GM12874 (cell line): Measurements from ENCODE around the gene ARHGAP8.

Experiments used
- CTCF ChIP-seq: IDR thresholded peaks from 2 replicates; pipeline ENCODE4 v1.5.1; 2011; ENCODE audit warnings: low read depth, mild to moderate bottlenecking, control low read depth, low read length, moderate library complexity; ENCODE audit not compliant: insufficient read depth

The ARHGAP8 gene

DNA sequence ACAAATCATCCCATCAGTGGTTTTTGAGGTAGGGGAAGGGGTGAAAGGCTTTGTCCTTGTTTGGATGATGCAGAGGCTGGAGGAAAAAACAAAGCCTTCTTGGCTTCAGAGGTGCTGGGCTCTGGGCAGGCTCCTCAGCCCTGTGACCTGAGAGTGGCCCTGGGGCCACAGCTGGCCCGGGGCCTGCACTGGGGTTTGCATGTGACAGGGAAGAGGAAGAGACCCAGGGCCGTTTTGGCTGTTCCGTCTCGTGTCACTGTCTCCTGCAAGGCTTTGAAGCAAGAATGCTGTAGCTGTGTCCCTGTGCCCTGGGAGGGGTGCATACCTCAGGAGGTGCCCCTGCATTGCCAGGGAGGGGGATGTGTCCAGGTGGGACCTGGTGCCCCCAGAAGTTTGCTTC, 12.6 kb downstream of the ARHGAP8 start:
- no peak for TF ChIP-seq CTCF

DNA sequence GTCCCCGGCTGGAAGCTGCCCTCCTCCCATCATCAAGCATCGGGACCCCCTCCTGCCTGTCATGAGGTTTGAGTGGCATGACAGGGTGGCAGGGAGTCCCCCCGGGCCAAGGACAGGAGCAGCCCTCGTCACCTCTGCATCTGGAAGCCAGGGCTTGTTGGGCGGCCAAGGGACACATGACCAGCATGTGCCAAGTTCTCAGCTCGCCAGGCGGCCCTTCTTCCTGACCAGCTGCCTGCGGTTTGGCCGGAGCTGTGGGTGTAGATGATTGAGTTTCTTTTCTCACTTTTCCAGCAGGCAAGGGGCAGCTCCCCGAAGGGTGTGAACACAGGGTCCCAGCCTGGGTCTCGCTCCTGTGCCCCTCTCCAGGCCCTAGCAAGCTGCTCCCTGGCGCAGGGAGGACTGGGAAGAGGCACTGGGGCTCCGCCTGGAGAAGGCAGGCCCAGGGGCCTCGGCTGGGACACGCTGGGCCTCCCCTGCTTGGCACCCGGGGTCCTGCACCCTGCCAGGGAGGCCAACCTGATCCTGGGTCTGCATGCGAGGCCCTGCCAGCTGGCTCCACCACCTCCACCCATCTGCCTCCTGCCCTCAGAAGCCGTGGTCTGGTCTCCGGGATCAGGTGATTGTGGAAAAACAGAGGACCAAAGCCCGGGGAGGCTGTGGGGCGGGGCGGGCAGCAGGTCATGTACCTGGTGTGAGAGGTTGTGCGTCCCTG, 13.4 kb downstream of the ARHGAP8 start:
- TF ChIP-seq CTCF = no peak

DNA sequence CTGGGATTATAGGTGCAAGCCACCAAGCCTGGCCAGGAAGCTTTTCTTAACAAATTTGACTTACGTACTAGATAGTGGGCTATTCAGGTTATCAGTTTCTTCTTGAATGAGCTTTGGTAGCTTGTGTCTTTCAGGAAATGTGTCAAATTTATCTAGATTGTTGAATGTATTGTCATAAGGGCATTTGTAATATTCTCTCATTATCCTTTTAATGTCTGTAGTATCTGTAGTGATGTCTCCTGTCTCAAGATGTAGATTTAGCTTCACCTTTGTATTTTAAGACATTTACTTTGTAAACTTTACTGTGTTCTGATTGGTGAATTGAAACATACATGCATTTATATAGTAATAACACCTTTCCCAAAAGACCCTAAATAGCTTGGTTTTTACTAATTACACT, 20.7 kb downstream of the ARHGAP8 start:
- no peak for TF ChIP-seq CTCF

DNA sequence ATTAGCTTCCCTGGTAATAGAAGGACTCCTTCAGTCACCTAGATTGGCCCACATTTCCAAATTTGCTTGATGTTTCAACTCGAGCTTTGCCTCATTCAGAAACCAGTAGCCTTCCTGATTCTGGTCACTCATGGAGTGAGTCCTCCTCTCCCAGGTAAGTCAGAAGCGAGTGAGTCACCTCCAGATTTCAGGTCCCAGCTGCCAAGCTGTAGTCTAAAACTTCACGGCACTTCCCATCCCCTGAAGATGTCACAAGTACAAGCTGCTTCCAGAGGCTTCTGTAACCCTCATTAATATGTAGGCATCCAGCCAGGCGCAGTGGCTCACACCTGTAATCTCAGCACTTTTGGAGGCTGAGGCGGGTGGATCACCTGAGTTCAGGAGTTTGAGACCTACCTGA, 23.5 kb downstream of the ARHGAP8 start:
- TF ChIP-seq CTCF = no peak

- no peak for TF ChIP-seq CTCF
Observed at GRCh38 chr22:44776605-44777363, 24.4 kb downstream of the ARHGAP8 start.

GRCh38 chr22:44777364-44777755, 25.0 kb downstream of the ARHGAP8 start:
- no peak for TF ChIP-seq CTCF

- TF ChIP-seq CTCF = no peak
Observed at GRCh38 chr22:44780876-44781449, 28.6 kb downstream of the ARHGAP8 start.
